IPS-15b (cell line): ENCODE results near the gene PSMC3.

ENCODE experiments used
- H3K27me3 ChIP-seq: one replicate; pipeline ENCODE4 v1.6.1; 2013; ENCODE audit warnings: low read length; ENCODE audit not compliant: control insufficient read depth, insufficient read depth
- H3K36me3 ChIP-seq: one replicate; pipeline ENCODE4 v1.6.1; 2013; ENCODE audit warnings: low read length; ENCODE audit not compliant: control insufficient read depth, insufficient read depth
- H3K4me1 ChIP-seq: one replicate; pipeline ENCODE4 v1.6.1; 2013; ENCODE audit warnings: mild to moderate bottlenecking, low read length; ENCODE audit not compliant: control insufficient read depth, insufficient read depth
- H3K4me3 ChIP-seq: one replicate; pipeline ENCODE4 v1.5.1; 2013; ENCODE audit warnings: low read depth, low read length
- H3K9ac ChIP-seq: one replicate; pipeline ENCODE4 v1.6.1; 2013; ENCODE audit warnings: low read depth, mild to moderate bottlenecking, low read length
- H3K9me3 ChIP-seq: one replicate; pipeline ENCODE4 v1.6.1; 2013; ENCODE audit warnings: mild to moderate bottlenecking, low read length; ENCODE audit not compliant: control insufficient read depth, insufficient read depth

Gene PSMC3

DNA sequence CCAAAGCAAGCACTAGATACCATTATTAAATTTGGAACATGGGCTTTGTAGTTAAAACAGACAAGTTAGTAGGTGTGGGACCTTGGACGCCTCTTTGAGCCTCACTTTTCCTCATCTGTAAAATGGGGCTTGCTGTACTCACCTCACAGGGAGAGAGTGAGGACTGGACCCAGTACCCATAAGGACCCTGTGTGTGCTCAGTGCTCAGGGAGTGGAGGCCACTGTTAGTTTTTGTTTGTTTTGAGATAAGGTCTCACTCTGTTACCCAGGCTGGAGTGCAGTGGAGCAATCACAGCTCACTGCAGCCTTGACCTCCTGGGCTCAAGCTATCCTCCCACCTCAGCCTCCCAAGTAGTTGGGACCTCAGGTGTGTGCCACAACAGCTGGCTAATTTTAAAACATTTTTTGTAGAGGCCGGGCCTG is 13.8 kb upstream of the PSMC3 start:
- Histone ChIP-seq H3K27me3 (no peaks in the 10 kb centered on the region), H3K4me3 (no peak overlapping the region), H3K9me3 (no peaks in the 10 kb centered on the region), H3K9ac (no peak overlapping the region), H3K36me3 (no peaks in the 10 kb centered on the region), H3K4me1 (no peaks in the 10 kb centered on the region)

DNA sequence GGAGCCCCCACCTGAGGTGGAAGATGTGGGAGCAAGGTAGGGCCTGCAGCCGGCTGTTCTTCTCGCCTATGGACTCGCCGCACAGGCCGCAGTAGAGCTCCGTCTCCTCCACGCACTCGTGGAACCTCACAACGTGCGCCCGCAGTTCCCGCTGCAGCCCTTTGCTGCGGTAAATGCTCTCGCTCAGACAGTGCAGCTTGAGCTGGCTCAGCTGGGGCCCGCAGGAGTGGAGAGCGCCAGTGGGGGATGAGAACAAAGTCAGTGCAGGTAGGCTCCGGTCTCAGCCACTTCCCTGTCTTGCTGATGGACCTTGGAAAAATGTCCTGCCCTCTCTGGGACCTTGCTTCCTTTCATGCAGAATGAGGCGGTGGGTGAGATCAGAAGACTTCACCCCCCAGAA is 12.5 kb upstream of the PSMC3 start:
- Histone ChIP-seq H3K9ac (no peak overlapping the region), H3K27me3 (no peaks in the 10 kb centered on the region), H3K36me3 (no peaks in the 10 kb centered on the region), H3K4me3 (no peak overlapping the region), H3K9me3 (no peaks in the 10 kb centered on the region), H3K4me1 (no peaks in the 10 kb centered on the region)

DNA sequence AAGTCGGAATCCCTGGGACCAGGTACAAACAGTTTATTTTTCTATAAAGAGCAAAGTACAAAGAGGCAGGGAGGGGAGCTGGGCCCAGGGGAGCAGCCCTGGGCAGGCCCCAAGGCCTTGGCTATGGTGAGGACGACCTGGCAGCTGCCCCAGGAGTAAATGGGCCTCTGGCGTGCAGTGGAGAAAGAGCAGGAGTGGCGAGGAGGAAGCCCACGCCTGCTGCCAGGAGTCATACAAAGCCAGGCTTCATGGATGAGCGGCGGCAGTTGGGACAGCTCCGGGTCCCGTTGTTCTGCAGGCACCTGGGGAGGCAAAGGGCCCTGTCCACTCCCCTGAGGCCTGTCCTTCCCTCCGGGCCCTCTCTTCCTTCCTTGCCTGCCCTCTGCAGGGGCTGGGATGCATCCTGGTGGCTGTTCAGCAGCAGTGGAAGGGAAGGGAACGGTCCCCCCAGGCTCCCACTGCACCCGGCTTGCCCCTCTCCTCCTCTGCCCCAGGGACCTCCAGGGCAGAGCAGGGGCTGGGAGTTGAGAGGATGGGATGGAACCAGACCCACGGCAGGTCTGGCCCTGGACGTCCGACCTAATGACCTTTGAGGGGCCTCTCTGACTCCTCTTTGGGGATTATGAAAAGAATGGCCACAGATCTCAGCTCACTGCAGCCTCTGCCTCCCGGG is 11.6 kb upstream of the PSMC3 start:
- H3K36me3 ChIP-seq, result no peaks in the 10 kb centered on the region
- H3K4me1 ChIP-seq, result no peaks in the 10 kb centered on the region
- H3K4me3 ChIP-seq, result no peak overlapping the region
- no peaks in the 10 kb centered on the region for H3K9me3 ChIP-seq
- no peaks in the 10 kb centered on the region for H3K27me3 ChIP-seq
- no peak overlapping the region for H3K9ac ChIP-seq

DNA sequence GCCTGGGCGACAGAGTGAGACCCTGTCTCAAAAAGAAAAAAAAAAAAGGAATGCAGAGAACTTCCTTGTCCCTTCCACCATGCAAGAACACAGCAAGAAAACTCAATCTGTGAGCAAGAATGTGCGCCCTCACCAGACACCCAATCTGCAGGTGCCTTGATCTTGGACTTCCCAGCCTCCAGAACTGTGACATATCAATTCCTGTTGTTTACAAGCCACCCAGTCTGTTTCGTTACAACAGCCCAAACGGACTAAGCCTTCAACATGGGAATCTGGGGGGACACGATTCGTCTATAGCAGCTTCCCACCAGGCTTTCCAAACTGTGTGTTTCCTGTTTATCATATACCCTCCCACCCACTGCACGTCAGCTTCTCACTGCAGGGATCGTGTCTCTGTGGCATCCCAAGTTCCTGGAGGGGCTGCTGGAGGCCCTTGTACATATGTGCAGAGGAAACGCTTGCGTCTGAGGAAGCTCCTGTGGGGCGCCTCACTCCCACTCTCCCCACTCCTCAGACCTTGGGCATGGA is 11.0 kb upstream of the PSMC3 start:
- no peaks in the 10 kb centered on the region for H3K36me3 ChIP-seq
- H3K9ac ChIP-seq, result no peak overlapping the region

DNA sequence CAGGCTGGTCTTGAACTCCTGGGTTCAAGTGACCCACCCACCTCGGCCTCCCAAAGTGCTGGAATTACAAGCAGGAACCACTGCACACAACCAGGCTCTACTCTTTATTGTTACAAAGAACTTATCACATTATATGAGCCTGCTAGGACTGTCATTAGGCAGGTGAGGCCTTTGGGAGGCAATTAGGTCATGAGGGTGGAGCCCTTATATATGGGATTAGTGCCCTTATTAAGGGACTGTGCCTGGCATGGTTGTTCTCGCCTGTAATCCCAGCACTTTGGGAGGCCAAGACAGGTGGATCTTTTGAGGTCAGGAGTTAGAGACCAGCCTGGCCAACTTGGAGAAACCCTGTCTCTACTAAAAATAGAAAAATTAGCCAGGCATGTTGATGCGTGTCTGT is 10.5 kb upstream of the PSMC3 start:
- Histone ChIP-seq H3K4me1 (no peaks in the 10 kb centered on the region), H3K27me3 (no peaks in the 10 kb centered on the region)

More for the DNA sequence above, 11.0 kb upstream of the PSMC3 start:
- Histone ChIP-seq H3K27me3 (no peaks in the 10 kb centered on the region), H3K4me3 (no peak overlapping the region), H3K4me1 (no peaks in the 10 kb centered on the region), H3K9me3 (no peaks in the 10 kb centered on the region)

DNA sequence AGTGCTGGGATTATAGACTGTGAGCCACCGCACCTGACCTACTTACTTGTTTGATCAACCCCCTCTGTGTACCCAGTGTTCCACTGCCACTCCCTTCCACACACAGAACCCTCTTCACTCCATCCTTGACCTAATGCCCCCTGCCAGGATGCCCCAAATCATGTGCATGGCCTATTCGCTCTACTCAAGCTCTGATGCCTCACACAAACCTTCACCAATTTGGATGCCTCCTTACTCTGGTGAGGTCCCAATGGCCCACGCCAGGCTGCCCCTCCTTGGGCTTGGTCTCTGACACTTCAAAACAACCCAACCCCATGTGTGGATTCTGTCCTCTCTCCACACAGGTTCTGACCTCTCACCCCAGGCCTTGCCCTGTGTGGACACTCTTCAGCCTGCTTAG is 9.4 kb upstream of the PSMC3 start:
- Histone ChIP-seq H3K9me3 (no peaks in the 10 kb centered on the region), H3K9ac (no peak overlapping the region), H3K27me3 (no peaks in the 10 kb centered on the region), H3K36me3 (no peaks in the 10 kb centered on the region), H3K4me3 (no peak overlapping the region), H3K4me1 (no peaks in the 10 kb centered on the region)

More for the DNA sequence above, 10.5 kb upstream of the PSMC3 start:
- Histone ChIP-seq H3K36me3 (no peaks in the 10 kb centered on the region), H3K4me3 (no peak overlapping the region), H3K9ac (no peak overlapping the region), H3K9me3 (no peaks in the 10 kb centered on the region)

DNA sequence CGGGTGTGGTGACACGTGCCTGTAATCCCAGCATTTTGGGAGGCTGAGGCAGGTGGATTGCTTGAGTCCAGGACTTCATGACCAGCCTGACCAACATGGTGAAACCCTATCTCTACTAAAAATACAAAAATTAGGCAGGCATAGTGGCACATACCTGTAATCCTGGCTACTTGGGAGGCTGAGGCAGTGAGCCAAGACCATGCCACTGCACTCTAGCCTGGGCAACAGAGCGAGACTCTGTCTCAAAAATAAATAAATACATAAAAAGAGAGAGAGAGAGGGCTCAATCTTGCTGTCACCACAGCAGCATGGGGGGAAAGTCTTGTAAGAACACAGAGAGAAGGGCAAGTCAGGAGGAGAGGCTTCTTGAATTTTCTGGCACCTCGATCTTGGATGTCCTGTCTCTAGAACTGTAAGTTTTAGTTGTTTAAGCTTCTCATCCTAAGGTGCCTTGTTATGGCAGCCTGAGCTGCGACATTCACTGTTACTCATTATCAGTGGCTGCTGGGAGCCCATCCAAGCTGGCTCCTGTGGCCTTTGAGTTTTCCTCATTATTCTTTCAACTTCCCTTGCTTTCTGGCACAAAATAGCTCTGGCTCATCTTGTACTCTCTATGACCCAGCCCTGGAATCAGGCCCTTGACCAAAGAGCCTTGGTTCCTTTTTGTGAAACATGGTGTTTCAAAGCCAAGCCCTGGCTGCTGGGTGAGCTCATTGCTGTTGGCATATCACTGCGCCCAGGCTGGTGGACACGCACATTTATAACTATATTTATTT is 8.0 kb upstream of the PSMC3 start:
- H3K9ac ChIP-seq, result no peak overlapping the region
- H3K4me1 ChIP-seq, result no peaks in the 10 kb centered on the region
- H3K27me3 ChIP-seq, result no peaks in the 10 kb centered on the region
- H3K9me3 ChIP-seq, result no peaks in the 10 kb centered on the region
- no peak overlapping the region for H3K4me3 ChIP-seq
- H3K36me3 ChIP-seq, result no peaks in the 10 kb centered on the region

DNA sequence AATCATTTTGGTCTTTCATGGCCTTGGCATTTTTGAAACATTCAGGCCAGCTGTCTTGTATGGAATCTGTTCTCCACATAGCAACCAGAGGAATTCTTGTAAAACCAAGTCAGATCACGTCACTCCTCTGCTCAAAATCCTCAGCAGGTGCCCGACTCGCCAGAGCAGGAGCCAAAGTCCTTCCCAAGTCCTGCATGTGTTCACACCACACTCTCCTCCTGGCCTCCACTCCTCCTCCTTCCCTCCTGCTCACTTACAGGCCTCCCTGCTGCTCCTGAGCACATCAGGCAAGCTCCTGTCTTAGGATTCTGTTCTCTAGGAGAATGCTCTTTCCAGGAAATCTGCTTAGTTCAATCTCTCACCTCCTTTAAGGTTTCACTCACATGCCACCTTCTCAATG is 6.9 kb upstream of the PSMC3 start:
- Histone ChIP-seq H3K9me3 (no peaks in the 10 kb centered on the region), H3K9ac (no peak overlapping the region), H3K36me3 (no peaks in the 10 kb centered on the region), H3K4me1 (no peaks in the 10 kb centered on the region), H3K27me3 (no peaks in the 10 kb centered on the region), H3K4me3 (no peak overlapping the region)

DNA sequence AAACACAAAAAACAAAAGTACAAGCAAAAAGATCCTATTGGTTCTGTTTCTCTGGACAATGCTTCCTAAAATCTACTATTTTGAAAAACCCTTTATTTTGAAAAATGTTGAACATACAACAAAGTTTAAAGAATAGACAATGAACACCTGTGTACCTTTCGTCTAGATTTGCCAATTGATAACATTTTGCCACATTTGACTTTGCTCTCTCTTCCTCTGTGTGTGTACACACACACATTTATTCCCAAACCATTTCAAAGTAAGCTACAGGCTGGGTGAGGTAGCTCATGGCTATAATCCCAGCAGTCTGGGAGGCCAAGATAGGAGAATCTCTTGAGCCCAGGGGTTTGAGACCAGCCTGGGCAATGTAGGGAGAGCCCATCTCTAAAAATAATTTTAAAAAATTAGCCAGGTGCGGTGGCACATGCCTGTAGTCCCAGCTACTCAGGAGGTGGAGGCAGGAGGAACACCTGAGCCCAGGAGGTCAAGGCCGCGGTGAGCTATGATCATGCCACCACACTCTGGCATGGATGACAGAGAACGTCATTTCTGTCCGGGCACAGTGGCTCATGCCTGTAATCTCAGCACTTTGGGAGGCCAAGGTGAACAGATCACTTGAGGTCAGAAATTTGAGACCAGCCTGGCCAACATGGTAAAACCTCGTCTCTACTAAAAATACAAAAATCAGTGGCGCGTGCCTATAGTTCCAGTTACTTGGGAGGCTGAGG is 5.3 kb upstream of the PSMC3 start:
- no peaks in the 10 kb centered on the region for H3K9me3 ChIP-seq
- H3K36me3 ChIP-seq, result no peaks in the 10 kb centered on the region
- no peaks in the 10 kb centered on the region for H3K4me1 ChIP-seq
- H3K9ac ChIP-seq, result no peak overlapping the region
- H3K4me3 ChIP-seq, result no peak overlapping the region
- no peaks in the 10 kb centered on the region for H3K27me3 ChIP-seq

DNA sequence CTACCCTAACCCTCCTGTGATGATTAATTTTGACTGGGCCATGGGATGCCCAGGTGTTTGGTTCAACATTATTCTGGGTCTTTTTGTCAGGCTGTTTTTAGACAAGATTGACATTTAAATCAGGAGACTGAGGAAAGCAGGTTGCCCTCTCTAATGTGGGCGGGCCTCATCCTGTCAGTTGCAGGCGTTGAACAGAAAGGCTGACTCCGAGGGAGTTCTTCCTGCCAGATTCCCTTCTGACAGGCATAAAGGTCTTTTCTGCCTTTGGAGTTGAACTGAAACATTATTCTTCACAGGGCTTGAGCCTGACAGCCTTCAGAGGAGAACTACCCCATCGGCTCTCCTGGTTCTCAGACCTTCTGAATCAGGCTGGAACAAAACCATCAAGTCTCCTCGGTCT is 4.3 kb upstream of the PSMC3 start:
- H3K27me3 ChIP-seq, result no peaks in the 10 kb centered on the region
- no peaks in the 10 kb centered on the region for H3K36me3 ChIP-seq
- H3K4me3 ChIP-seq, result no peak overlapping the region
- H3K9me3 ChIP-seq, result no peaks in the 10 kb centered on the region
- H3K9ac ChIP-seq, result no peak overlapping the region
- no peaks in the 10 kb centered on the region for H3K4me1 ChIP-seq

DNA sequence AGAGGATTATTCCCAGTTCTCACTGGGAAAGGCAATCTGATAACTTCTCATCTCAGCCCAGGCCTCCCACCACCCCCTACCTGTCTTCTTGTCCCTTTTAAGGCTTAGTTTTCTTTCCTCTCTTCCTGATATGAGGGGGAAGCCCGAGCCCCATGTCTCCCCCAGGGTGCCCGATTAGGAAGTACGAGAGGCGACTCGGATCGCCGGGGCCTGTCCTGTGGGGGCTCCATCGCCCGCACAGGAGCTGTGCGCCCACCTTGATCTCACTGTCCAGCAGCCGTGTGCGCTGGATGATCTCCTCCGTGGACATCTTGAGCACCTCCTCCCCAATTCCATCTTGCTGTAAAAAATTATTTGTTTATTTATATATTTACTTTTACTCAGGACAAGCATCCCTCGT is 628 bp downstream of the PSMC3 start:
- peaks cover 32% of the 10 kb centered on the region for H3K36me3 ChIP-seq
- H3K27me3 ChIP-seq, result no peaks in the 10 kb centered on the region
- peak overlapping the region; percentile 88 for H3K4me3 ChIP-seq
- H3K9ac ChIP-seq, result peak overlapping the region; percentile 95
- peaks cover 2% of the 10 kb centered on the region for H3K4me1 ChIP-seq
- no peaks in the 10 kb centered on the region for H3K9me3 ChIP-seq
